Muscle of back (tissue), 13 donors: Measurements from ENCODE around the gene HMG20B. TPM values are rescaled to one million over a fixed set of nuclear protein-coding genes. Genes with fewer than 3 reads are reported as not detected.
"Not testable (repeated sequence)": the region's sequence is repeated elsewhere in the genome, so short reads cannot be mapped to it uniquely, and the experiment has no call there.

Experiments
- DNase-seq, 3 donors: peaks; one replicate each; pipeline versions ENCODE4 v3.0.0 to v3.0.0-alpha.2; 2013
- long read RNA-seq, 9 donors: transcript quantifications; one replicate each; lab custom pipeline, GENCODE V29; 2026
- polyA plus RNA-seq, 10 donors: library from polyadenylated mRNA; unstranded; fragments of 120-200 nt; gene quantifications; one replicate each; pipeline ENCODE4 v1.2.1, GENCODE V29; 2013; ENCODE audit not compliant: insufficient read length in 10 of 10

HMG20B gene
- polyA plus RNA-seq = 10 to 100 TPM; 28.2 to 43.6 (median 34.7) TPM
- long read RNA-seq, donor 1, transcript HMG20B-202 (10 exons, 1,596 nt) = major isoform, 12 of 14 reads
- long read RNA-seq, donor 1, partial matches to known transcripts = 0 of 14 reads
- long read RNA-seq, donor 1, other reads (novel, unspliced or antisense) = 0 of 14 reads
- long read RNA-seq, donor 2, transcript HMG20B-202 (10 exons, 1,596 nt) = major isoform, 10 of 12 reads
- long read RNA-seq, donor 2, partial matches to known transcripts = 0 of 12 reads
- long read RNA-seq, donor 2, other reads (novel, unspliced or antisense) = 0 of 12 reads
- long read RNA-seq, donor 3 = 0 reads
- long read RNA-seq, donor 4, transcript HMG20B-202 (10 exons, 1,596 nt) = major isoform, 9 of 14 reads
- long read RNA-seq, donor 4, partial matches to known transcripts = 5 of 14 reads
- long read RNA-seq, donor 4, other reads (novel, unspliced or antisense) = 0 of 14 reads
- long read RNA-seq, donor 5, transcript HMG20B-202 (10 exons, 1,596 nt) = major isoform, 12 of 28 reads
- long read RNA-seq, donor 5, partial matches to known transcripts = 10 of 28 reads
- long read RNA-seq, donor 5, other reads (novel, unspliced or antisense) = 0 of 28 reads
- long read RNA-seq, donor 6, transcript HMG20B-202 (10 exons, 1,596 nt) = major isoform, 17 of 26 reads
- long read RNA-seq, donor 6, partial matches to known transcripts = 5 of 26 reads
- long read RNA-seq, donor 6, other reads (novel, unspliced or antisense) = 0 of 26 reads
- long read RNA-seq, donor 7, transcript HMG20B-202 (10 exons, 1,596 nt) = major isoform, 9 of 20 reads
- long read RNA-seq, donor 7, partial matches to known transcripts = 11 of 20 reads
- long read RNA-seq, donor 7, other reads (novel, unspliced or antisense) = 0 of 20 reads
- long read RNA-seq, donor 8, transcript HMG20B-202 (10 exons, 1,596 nt) = major isoform, 16 of 18 reads
- long read RNA-seq, donor 8, partial matches to known transcripts = 0 of 18 reads
- long read RNA-seq, donor 8, other reads (novel, unspliced or antisense) = 0 of 18 reads
- long read RNA-seq, donor 9, partial matches to known transcripts = 0 of 2 reads
- long read RNA-seq, donor 9, other reads (novel, unspliced or antisense) = 0 of 2 reads

GRCh38 chr19:3572855-3573161 lies at the start of gene HMG20B:
HMG20B (plus strand) TSS chr19:3572944; CDS start chr19:3573310, 366 bp downstream.
- DNase-seq = no peak

DNA sequence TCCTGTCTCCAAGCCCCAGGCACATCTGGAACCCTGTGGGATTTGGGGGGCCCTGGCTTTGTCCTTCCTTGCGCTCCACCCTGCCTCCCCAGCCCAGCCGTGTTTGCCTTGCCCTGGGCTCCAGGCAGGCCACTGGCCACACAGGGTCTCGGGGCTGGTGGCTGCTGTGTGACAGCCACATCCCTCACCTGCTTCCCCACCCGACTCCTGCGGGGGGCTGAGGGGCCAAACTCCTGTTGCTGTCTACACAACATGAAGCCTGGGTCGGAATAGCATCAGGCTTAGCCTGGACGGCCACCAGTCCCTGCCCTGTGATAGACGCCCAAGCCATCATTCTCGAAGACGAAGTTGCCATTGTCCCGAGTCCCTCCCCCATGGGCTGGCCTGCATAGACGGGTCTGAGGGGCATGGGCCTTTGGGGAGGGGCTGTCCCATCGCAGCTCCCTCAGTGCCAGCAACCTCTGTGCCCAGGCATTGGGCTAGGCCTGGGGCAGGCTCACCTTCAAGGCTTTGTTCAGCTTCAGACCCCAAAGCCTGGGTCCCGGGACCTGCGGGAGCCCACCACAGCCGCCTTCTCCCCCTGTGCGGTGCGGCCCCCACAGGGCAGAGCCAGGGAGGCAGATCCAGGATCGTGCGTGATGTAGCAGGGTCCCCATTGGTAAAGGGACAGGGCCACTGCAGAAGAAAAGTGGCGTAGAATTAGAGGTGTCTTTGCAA lies 49.2 kb upstream of the HMG20B start:
- DNase-seq = no peak

DNA sequence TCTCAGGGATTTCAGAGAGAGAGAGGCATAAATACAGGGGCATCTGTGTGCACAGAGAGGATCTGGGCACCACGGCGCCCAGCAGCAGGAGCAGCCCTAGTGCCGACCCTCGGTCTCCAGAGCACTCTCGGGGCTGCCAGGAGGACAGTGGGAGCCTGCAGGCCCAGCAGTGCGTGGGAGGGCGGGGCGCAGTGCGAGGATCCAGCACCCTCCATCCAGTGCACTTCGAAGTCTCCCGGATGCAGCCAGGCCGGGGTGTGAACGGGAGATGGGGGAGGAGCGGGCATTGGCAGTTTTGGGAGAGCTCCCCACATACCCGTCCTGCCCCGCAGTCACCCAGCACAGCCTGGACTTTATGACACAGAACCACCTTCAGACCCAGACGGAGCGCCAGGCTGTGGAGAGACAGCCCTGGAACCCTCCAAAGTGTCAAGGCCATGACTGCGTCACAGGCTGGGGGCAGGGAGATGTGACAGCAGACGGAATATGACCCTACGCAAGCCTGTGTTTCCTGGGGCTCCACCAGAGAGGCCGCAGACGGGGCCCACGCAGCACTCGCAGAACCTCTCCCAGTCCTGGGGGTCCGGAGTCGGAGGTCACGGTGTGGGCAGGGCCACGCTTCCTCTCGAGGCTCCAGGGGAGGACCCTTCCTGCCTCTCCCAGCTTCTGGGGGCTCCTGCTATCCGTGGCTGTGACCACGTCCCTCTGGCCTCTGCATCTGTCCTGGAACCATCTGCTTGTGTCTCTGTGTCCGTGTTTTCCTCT lies 48.5 kb upstream of the HMG20B start:
- DNase-seq = no peak

DNA sequence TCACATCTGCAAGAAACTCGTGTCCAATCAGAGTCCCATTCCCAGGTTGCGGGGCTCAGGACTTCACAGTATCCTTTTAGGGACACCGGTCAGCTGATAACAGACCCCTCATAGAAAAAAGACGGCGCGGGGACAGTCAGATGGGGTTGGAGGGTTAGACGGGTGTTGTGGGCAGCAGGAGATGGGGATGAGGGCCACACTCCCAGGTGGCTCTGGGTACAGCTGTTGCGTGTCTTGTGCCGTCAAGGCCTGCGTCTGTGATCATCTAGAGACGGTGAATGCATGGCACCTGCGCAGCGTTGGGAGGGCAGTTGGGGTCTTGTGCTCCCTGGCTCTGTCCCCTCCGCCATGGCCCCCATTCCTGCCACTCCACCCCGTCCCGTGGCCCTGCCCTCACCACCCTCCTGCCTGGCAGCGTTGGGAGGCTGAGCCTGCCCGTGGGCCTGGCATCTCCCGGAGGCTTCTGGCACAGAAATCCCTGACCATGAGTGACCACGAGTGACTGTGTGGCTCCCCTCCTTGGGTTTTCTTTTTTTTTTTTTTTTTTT lies 47.8 kb upstream of the HMG20B start:
- no peak for DNase-seq

- DNase-seq = no peak
Observed at GRCh38 chr19:3526507-3527237, 46.1 kb upstream of the HMG20B start.

- no peak for DNase-seq
Observed at GRCh38 chr19:3527238-3527910, 45.4 kb upstream of the HMG20B start.

DNA sequence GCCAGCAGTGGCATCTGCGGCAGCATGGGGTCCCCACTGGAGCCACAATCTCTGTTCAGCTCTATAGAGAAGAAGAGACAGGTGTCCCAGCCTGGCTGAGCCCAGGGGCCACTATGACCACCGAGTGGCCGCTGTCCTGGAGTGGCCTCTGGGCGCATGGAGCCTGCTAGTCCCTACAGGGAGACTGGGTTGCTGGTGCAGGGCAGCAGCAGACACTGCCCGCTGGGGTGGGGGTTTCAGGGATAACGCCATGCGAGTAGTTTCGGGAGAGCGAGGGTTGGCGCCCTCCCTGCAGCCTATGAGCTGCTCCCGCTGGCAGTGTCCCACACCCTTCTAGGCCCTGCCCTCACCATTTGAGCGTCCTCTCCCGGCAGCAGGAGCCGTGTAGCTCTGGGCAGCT lies 44.7 kb upstream of the HMG20B start:
- no peak for DNase-seq

- DNase-seq = no peak
Observed at GRCh38 chr19:3528539-3529211, 44.1 kb upstream of the HMG20B start.

DNA sequence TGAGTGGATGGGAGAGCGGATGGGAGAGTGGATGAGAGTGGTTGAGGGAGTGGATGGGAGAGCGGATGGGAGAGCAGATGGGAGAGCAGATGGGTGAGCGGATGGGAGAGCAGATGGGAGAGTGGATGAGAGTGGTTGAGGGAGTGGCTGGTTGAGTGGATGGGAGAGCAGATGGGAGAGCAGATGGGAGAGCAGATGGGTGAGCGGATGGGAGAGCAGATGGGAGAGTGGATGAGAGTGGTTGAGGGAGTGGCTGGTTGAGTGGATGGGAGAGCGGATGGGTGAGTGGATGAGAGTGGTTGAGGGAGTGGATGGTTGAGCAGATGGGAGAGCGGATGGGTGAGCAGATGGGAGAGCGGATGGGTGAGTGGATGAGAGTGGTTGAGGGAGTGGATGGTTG lies 43.4 kb upstream of the HMG20B start:
- not testable (repeated sequence) for DNase-seq

GRCh38 chr19:3530389-3530788 lies 42.4 kb upstream of the HMG20B start:
- DNase-seq = no peak

DNA sequence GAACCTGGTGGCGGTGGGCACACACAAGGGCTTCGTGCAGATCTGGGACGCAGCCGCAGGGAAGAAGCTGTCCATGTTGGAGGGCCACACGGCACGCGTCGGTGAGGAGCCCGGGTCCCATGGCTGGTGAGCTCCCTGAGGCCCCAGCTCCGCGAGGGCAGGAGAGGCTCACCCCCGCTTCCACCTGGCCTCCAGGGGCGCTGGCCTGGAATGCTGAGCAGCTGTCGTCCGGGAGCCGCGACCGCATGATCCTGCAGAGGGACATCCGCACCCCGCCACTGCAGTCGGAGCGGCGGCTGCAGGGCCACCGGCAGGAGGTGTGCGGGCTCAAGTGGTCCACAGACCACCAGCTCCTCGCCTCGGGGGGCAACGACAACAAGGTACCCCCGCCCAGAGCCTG lies 41.0 kb upstream of the HMG20B start:
- no peak for DNase-seq

DNA sequence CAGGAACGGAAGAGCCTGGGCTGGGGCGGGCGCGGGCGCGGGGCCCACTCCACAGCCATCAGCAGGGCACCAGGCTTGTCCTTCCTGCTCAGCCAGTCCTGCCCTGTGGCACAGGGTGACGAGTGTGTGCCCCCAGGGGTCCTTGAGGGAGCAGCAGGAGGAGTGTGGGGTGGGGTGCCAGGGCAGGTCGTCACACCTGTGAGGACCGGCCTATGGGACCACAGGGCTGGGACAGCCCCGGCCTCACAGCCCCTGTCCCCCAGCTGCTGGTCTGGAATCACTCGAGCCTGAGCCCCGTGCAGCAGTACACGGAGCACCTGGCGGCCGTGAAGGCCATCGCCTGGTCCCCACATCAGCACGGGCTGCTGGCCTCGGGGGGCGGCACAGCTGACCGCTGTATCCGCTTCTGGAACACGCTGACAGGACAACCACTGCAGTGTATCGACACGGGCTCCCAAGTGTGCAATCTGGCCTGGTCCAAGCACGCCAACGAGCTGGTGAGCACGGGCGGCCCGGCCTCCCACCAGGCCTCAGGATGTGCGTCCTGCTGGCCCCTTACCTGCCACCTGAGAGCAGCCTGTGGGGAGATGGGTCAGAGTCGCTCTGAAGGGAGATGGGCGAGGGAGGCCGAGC lies 40.5 kb upstream of the HMG20B start:
- no peak for DNase-seq

DNA sequence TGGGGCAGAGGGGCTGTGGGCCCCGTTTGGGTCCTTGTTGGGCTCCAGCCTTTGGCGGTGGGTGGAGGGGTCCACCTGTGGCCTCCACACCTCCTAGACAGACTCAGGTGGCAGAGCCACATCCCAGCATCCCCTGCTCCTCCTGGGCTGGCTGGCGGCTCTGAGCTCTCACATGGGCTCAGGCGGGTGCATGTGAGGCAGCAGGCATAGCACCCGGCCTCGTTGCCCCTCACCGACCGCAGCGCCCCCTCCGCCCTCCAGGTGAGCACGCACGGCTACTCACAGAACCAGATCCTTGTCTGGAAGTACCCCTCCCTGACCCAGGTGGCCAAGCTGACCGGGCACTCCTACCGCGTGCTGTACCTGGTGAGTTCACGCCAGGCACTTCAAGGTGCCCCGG lies 39.7 kb upstream of the HMG20B start:
- DNase-seq = no peak

DNA sequence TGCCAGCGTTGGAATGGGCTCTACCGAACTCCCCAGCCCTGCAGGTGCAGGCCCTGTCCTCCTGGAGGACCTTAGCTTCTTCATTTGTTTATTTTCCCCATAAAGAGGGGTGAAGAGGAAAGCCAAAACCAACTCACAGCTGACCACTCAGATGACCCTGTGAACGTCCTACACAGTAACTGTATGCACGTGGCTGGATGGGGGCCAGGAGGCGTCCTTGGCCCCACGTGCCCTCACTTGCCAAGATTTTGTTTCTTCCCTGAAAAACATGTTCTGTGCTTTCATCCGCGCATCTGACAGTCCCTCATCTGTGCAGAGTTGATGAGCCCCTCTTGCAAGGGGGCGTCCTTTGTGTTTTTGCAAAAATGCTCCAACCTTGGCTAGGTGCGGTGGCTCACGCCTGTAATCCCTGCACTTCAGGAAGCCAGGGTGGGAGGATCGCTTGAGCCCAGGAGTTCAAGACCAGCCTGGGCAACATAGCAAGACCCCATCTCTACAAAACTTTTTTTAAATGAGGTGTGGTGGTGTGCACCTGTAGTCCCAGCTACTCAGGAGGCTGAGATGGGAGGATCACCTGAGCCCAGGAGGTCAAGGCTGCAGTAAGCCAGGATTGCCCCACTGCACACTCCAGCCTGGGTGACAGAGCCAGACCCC lies 39.1 kb upstream of the HMG20B start:
- no peak for DNase-seq

GRCh38 chr19:3534375-3535234 lies 38.1 kb upstream of the HMG20B start:
- DNase-seq = no peak

DNA sequence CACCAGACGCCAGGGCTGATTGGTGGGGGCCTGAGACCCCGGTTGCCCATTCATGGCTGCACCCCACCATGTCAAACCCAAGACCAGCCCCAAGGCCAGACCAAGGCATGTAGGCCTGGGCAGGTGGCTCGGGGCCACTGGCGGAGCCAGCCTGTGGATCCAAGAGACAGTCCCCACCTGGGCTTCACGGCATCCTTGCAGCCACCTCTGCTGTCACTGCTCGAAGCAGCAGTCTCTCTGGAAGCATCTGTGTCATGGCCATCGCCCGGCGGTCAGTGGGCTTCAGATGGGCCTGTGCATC lies 37.6 kb upstream of the HMG20B start:
- DNase-seq = no peak

GRCh38 chr19:3535563-3535965 lies 37.2 kb upstream of the HMG20B start:
- no peak for DNase-seq
